IMR-90 (cell line): ENCODE measurements around the gene NOX1. TPM values are rescaled to one million over a fixed set of nuclear protein-coding genes. Genes with fewer than 3 reads are reported as not detected.

Source experiments
- ATAC-seq: fragments of 200-7000 bp; cut with Tn5 transposase; 2 replicates; pipeline ENCODE4 v1.9.1; 2020; ENCODE audit warnings: low read depth, mild to moderate bottlenecking, moderate library complexity
- BruUV-seq: library from RNA; stranded (reverse); fragments of 400-500 nt; replicated peaks from 2 replicates; lab custom pipeline; 2021; lab: Mats Ljungman, UMichigan
- CTCF ChIA-PET: fragments of 300-600 bp; formaldehyde crosslinking; extraction: SDS; loops from one replicate; lab custom pipeline; 2021; ENCODE audit warnings: antibody characterized with exemption; lab: Yijun Ruan, JAX
- POLR2A ChIA-PET: fragments of 300-600 bp; sonication (Branson Sonifier 250); formaldehyde crosslinking; loops from one replicate; lab custom pipeline; 2022; ENCODE audit warnings: antibody characterized with exemption; ENCODE audit not compliant: unreplicated experiment; lab: Charles Lee
- DNase-seq: peaks from one replicate; pipeline ENCODE4 v3.0.0; 2013
- H2AFZ ChIP-seq: replicated peaks from 2 replicates; pipeline ENCODE3; 2013; ENCODE audit warnings: low read length, mild to moderate bottlenecking; ENCODE audit not compliant: poor library complexity
- H2AK5ac ChIP-seq: 2 replicates; pipeline ENCODE4 v1.6.1; 2013; ENCODE audit warnings: low read depth, low read length, inconsistent platforms
- H2AK9ac ChIP-seq: replicated peaks from 2 replicates; pipeline ENCODE3; 2013; ENCODE audit warnings: mild to moderate bottlenecking, low read depth, low read length, moderate library complexity; ENCODE audit not compliant: poor library complexity
- H2BK120ac ChIP-seq: 2 replicates; pipeline ENCODE4 v1.6.1; 2013; ENCODE audit warnings: low read depth, low read length, inconsistent platforms
- H2BK15ac ChIP-seq: 3 replicates; pipeline ENCODE4 v1.6.1; 2013; ENCODE audit warnings: low read depth, low read length, inconsistent platforms
- H2BK20ac ChIP-seq: 2 replicates; pipeline ENCODE4 v1.6.1; 2013; ENCODE audit warnings: low read depth, mild to moderate bottlenecking, inconsistent platforms, low read length, moderate library complexity
- H2BK5ac ChIP-seq: 2 replicates; pipeline ENCODE4 v1.6.1; 2013; ENCODE audit warnings: mild to moderate bottlenecking, low read depth, low read length, inconsistent platforms; ENCODE audit not compliant: poor library complexity, severe bottlenecking
- H3K14ac ChIP-seq: replicated peaks from 2 replicates; pipeline ENCODE4 v1.6.1; 2013; ENCODE audit warnings: low read depth, low read length, inconsistent platforms
- H3K18ac ChIP-seq: 2 replicates; pipeline ENCODE4 v1.6.1; 2013; ENCODE audit warnings: low read depth, low read length, control low read depth
- H3K23ac ChIP-seq: 2 replicates; pipeline ENCODE4 v1.6.1; 2013; ENCODE audit warnings: low read depth, low read length, inconsistent platforms
- H3K27ac ChIP-seq: 2 replicates; pipeline ENCODE4 v1.5.1; 2013; ENCODE audit warnings: mild to moderate bottlenecking, control low read depth, low read length; ENCODE audit not compliant: insufficient read depth
- H3K27me3 ChIP-seq: 2 replicates; pipeline ENCODE4 v1.6.1; 2013; ENCODE audit warnings: low read length; ENCODE audit not compliant: control insufficient read depth, insufficient read depth
- H3K36me3 ChIP-seq: 2 replicates; pipeline ENCODE4 v1.6.1; 2013; ENCODE audit warnings: low read length, mixed read lengths; ENCODE audit not compliant: control insufficient read depth, insufficient read depth
- H3K4ac ChIP-seq: 2 replicates; pipeline ENCODE4 v1.6.1; 2013; ENCODE audit warnings: low read depth, low read length, inconsistent platforms
- H3K4me1 ChIP-seq: 2 replicates; pipeline ENCODE4 v1.6.1; 2013; ENCODE audit warnings: low read length, mixed read lengths; ENCODE audit not compliant: control insufficient read depth, insufficient read depth
- H3K4me2 ChIP-seq: 2 replicates; pipeline ENCODE4 v1.6.1; 2013; ENCODE audit warnings: low read depth, mild to moderate bottlenecking, control low read depth, low read length, moderate library complexity
- H3K4me3 ChIP-seq: 2 replicates; pipeline ENCODE4 v1.5.1; 2013; ENCODE audit warnings: low read depth, mild to moderate bottlenecking, control low read depth, low read length, moderate library complexity; ENCODE audit not compliant: insufficient read depth
- H3K56ac ChIP-seq: 2 replicates; pipeline ENCODE4 v1.6.1; 2013; ENCODE audit warnings: low read length, inconsistent platforms; ENCODE audit not compliant: insufficient read depth; ENCODE audit errors: extremely low read depth
- H3K79me1 ChIP-seq, 2 experiments: 2 replicates each; pipeline ENCODE4 v1.6.1; 2013; ENCODE audit warnings: low read length in 2 of 2, inconsistent platforms in 1 of 2, low read depth in 1 of 2
- H3K9ac ChIP-seq: 2 replicates; pipeline ENCODE4 v1.6.1; 2013; ENCODE audit warnings: low read depth, low read length, control low read depth
- H3K9me1 ChIP-seq: 2 replicates; pipeline ENCODE4 v1.6.1; 2013; ENCODE audit warnings: low read length, inconsistent platforms; ENCODE audit not compliant: insufficient read depth
- H3K9me3 ChIP-seq: 2 replicates; pipeline ENCODE4 v1.6.1; 2013; ENCODE audit warnings: low read length; ENCODE audit not compliant: control insufficient read depth, insufficient read depth
- H4K20me1 ChIP-seq: 2 replicates; pipeline ENCODE4 v1.6.1; 2013; ENCODE audit warnings: low read length, inconsistent platforms; ENCODE audit not compliant: insufficient read depth
- H4K5ac ChIP-seq: 2 replicates; pipeline ENCODE4 v1.6.1; 2013; ENCODE audit warnings: mild to moderate bottlenecking, low read depth, low read length, control low read depth
- H4K8ac ChIP-seq, 2 experiments: 2 replicates each; pipeline ENCODE4 v1.6.1; 2013; ENCODE audit warnings: low read depth in 2 of 2, low read length in 2 of 2, control low read depth in 1 of 2, inconsistent platforms in 1 of 2
- H4K91ac ChIP-seq: 2 replicates; pipeline ENCODE4 v1.6.1; 2013; ENCODE audit warnings: low read depth, low read length, inconsistent platforms; ENCODE audit not compliant: insufficient read depth
- POLR2A ChIP-seq: IDR thresholded peaks from 2 replicates; pipeline ENCODE4 v1.6.1; 2012; ENCODE audit warnings: mild to moderate bottlenecking, low read depth, low read length
- RFX5 ChIP-seq: IDR thresholded peaks from 2 replicates; pipeline ENCODE4 v1.8.0; 2012; ENCODE audit warnings: low read depth, mild to moderate bottlenecking, low read length, moderate library complexity
- SMC3 ChIP-seq: fragments of 150-350 bp; IDR thresholded peaks from 2 replicates; pipeline ENCODE4 v1.6.1; 2016; ENCODE audit warnings: low read depth, mild to moderate bottlenecking, antibody characterized with exemption, low read length, moderate library complexity
- WGBS, 2 experiments: methylation state at CpG; one replicate each; pipeline versions ENCODE4 v1.1.5 to v1.1.7; 2013; ENCODE audit warnings: missing lambda C conversion rate in 2 of 2; ENCODE audit not compliant: insufficient read length in 1 of 2; ENCODE audit errors: extremely low coverage in 2 of 2; 5-methylcytosine and 5-hydroxymethylcytosine counted together
- dilution Hi-C: fragments of 300-500 bp; cut with HindIII; formaldehyde crosslinking; loops from one replicate; pipeline ENCODE4 v1.14.3; 2018; ENCODE audit warnings: low sequenced_read_pairs; ENCODE audit not compliant: unreplicated experiment
- in situ Hi-C: fragments of 300-500 bp; cut with MboI; formaldehyde crosslinking; loops from 3 replicates; pipeline ENCODE4 v1.14.3; 2019; ENCODE audit warnings: low sequenced_read_pairs, inconsistent platforms, mixed read lengths
- intact Hi-C: fragments of 100-400 bp; cut with micrococcal nuclease; formaldehyde crosslinking; loops from 2 replicates; pipeline ENCODE4 v1.10.0; 2022
- polyA plus RNA-seq, 3 experiments: library from polyadenylated mRNA; depleted of rRNA; stranded (reverse); fragments of >200 nt; gene quantifications; 2 replicates each; pipeline ENCODE4 v1.2.3, GENCODE V29; 2012; ENCODE audit warnings: low replicate concordance in 1 of 3
- total RNA-seq: library from RNA; depleted of rRNA; stranded (reverse); fragments of >200 nt; gene quantifications from 2 replicates; pipeline ENCODE4 v1.2.3, GENCODE V29; 2012

The NOX1 gene
- total and polyA plus RNA-seq, 2 of the 4 experiments (the other 2 are of a cell fraction), result not detected

- in situ Hi-C loops, result no loop called here
- no peaks in the 10 kb centered on the region for H3K9me3 ChIP-seq
- no peak overlapping the region for H4K91ac ChIP-seq
- no peak overlapping the region for H2BK15ac ChIP-seq
- BruUV-seq, result no TSS peak
- H3K79me1 ChIP-seq, result no peaks in the 10 kb centered on the region
- peaks cover 7% of the 10 kb centered on the region for H3K36me3 ChIP-seq
- no peak overlapping the region for H3K4me2 ChIP-seq
- H3K23ac ChIP-seq, result no peak overlapping the region
- no CpG with 5 or more reads among the region's 5 CpGs for WGBS, 2 experiments
- peak overlapping the region; percentile 74; the same call in 1 of the 2 replicates for H3K18ac ChIP-seq
- no peak overlapping the region for H2BK20ac ChIP-seq
- dilution Hi-C loops, result no loop called here
- no peak overlapping the region for H2BK120ac ChIP-seq
- no peaks in the 10 kb centered on the region; the same call in none of the 2 replicates for H3K27me3 ChIP-seq
- H3K14ac ChIP-seq, result no peak overlapping the region
- no peaks in the 10 kb centered on the region for H3K4me1 ChIP-seq
- DNase-seq (no peak), ATAC-seq (no peak)
- ChIA-PET POLR2A (no interaction called here), CTCF (interaction anchor here (0.6 to 1.0 kb wide), 2 partner anchors 447 to 457 kb away, joined by 3 read pairs; no protein-coding TSS in a partner anchor)
- no peak overlapping the region; the same call in 1 of the 2 replicates for H4K5ac ChIP-seq
- H3K56ac ChIP-seq, result no peak overlapping the region
- no peaks in the 10 kb centered on the region for H4K20me1 ChIP-seq
- H3K4me3 ChIP-seq, result no peak overlapping the region
- TF ChIP-seq POLR2A (no peak), SMC3 (no peak), RFX5 (no peak)
- intact Hi-C loops, result no loop called here
- no peak overlapping the region for H2AK5ac ChIP-seq
- H2AFZ ChIP-seq, result no peak overlapping the region
- H3K9ac ChIP-seq, result no peak overlapping the region; the same call in 1 of the 2 replicates
- H3K9me1 ChIP-seq, result no peaks in the 10 kb centered on the region
- H4K8ac ChIP-seq, result peak overlapping the region in 1 of 2 experiments; percentile 35; a peak in 1 of 4 replicates
- peak overlapping the region; percentile 65 for H2BK5ac ChIP-seq
- H2AK9ac ChIP-seq, result no peak overlapping the region
- no peak overlapping the region for H3K27ac ChIP-seq
- H3K4ac ChIP-seq, result no peak overlapping the region
These were observed 44.0 kb downstream of the NOX1 start for GRCh38 chrX:100830143-100830542.
